ENCODE measurements around the gene USP15. TPM values are rescaled to one million over a fixed set of nuclear protein-coding genes. Genes with fewer than 3 reads are reported as not detected.

USP15 gene
- total RNA-seq, 2 donors from 2014 or later = 27.9 to 29.1 TPM

DNA sequence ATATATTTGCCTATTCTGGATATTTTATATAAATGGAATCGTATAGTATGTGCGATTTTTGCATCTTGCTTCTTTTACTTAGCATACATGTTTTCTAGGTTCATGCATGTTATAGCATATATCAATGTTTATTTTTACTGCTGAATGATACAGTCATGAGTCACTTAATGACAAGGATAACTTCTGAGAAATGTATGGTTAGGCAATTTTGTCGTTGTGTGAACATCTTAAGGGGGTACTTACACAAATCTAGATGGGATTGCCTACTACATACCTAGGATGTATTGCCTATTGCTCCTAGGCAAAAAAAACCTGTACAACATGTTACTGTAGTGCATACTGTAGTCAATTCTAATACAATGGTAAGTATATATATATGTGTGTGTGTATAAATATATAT is 8.8 kb downstream of the USP15 start:
- no peaks in the 10 kb centered on the region for H3K9me3 Mint-ChIP-seq
- 94% methylated on average over 3 of the region's 3 CpGs; no CpG with 5 or more reads in 1 of the 2 experiments for WGBS, 2 experiments (ENCODE audit: insufficient coverage in 1 of 2, insufficient read length in 1 of 2)
- no peak for DNase-seq
- Histone ChIP-seq H3K4me1 (ENCODE audit: control insufficient read depth, insufficient read depth, low read length) (no peaks in the 10 kb centered on the region), H3K27ac (ENCODE audit: low read depth, low read length) (no peak overlapping the region), H3K36me3 (ENCODE audit: control insufficient read depth, insufficient read depth, low read length) (no peaks in the 10 kb centered on the region), H3K4me3 (ENCODE audit: low read length) (no peak overlapping the region), H3K9ac (ENCODE audit: extremely low read depth, low read length, poor library complexity, severe bottlenecking) (no peak overlapping the region), H3K27me3 (ENCODE audit: control insufficient read depth, insufficient read depth, low read length, poor library complexity, severe bottlenecking) (no peaks in the 10 kb centered on the region), H3K9me3 (ENCODE audit: control insufficient read depth, low read length) (no peaks in the 10 kb centered on the region)
- H3K4me3 Mint-ChIP-seq = no peak overlapping the region
- no peaks in the 10 kb centered on the region for H3K36me3 Mint-ChIP-seq (ENCODE audit: low read depth)
- no peaks in the 10 kb centered on the region for H3K27me3 Mint-ChIP-seq (ENCODE audit: insufficient read depth)
- peaks cover 5% of the 10 kb centered on the region for H3K4me1 Mint-ChIP-seq
- H3K27ac Mint-ChIP-seq = no peak overlapping the region
- TF ChIP-seq, protein P1, sequence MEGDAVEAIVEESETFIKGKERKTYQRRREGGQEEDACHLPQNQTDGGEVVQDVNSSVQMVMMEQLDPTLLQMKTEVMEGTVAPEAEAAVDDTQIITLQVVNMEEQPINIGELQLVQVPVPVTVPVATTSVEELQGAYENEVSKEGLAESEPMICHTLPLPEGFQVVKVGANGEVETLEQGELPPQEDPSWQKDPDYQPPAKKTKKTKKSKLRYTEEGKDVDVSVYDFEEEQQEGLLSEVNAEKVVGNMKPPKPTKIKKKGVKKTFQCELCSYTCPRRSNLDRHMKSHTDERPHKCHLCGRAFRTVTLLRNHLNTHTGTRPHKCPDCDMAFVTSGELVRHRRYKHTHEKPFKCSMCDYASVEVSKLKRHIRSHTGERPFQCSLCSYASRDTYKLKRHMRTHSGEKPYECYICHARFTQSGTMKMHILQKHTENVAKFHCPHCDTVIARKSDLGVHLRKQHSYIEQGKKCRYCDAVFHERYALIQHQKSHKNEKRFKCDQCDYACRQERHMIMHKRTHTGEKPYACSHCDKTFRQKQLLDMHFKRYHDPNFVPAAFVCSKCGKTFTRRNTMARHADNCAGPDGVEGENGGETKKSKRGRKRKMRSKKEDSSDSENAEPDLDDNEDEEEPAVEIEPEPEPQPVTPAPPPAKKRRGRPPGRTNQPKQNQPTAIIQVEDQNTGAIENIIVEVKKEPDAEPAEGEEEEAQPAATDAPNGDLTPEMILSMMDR (conservative IDR thresholded peaks at IDR 0.05) = no peak

DNA sequence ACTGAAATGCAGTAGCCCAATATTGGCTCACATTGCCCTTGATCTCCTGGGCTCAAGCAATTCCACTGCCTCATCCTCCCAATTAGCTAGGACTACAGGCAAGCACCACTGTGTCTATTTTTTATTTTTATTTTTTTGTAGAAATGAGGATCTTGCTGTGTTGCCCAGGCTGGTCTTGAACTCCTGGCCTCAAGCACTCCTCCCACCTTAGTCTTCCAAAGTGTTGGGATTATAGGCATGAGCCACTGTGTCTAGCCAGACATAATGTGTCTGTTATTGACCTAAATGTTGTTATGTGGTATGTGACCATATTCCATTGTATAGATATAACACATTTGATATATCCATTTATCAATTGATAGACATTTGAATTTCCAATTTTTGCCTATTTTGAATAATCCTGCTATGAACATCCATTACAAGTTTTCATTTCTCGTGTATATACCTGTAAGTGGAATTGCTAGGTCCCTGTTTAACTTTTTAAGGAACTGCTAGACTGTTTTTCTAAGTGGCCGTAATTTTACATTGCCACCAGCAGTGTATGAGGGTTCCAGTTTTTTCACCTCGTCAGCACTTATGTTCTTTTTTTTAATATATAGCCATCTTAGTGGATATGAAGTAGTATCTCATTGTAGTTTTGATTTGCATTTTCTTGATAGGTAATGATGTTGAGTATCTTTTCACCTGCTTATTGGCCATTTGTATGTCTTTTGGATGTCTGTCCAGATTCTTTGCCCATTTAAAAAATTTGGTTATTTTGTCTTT is 9.4 kb downstream of the USP15 start:
- 91 to 96% methylated on average over 1 to 3 of the region's 3 CpGs for WGBS, 2 experiments (ENCODE audit: insufficient coverage in 1 of 2, insufficient read length in 1 of 2)
- no peaks in the 10 kb centered on the region for H3K9me3 Mint-ChIP-seq
- H3K27ac ChIP-seq (ENCODE audit: low read depth, low read length) = no peak overlapping the region

GRCh38 chr12:62270384-62270783 is 10.2 kb downstream of the USP15 start:
- no peaks in the 10 kb centered on the region for H3K27me3 Mint-ChIP-seq (ENCODE audit: insufficient read depth)
- H3K4me3 Mint-ChIP-seq = no peak overlapping the region
- H3K9ac ChIP-seq (ENCODE audit: extremely low read depth, low read length, poor library complexity, severe bottlenecking) = no peak overlapping the region
- no peak overlapping the region for H3K27ac ChIP-seq (ENCODE audit: low read depth, low read length)
- no peaks in the 10 kb centered on the region for H3K27me3 ChIP-seq (ENCODE audit: control insufficient read depth, insufficient read depth, low read length, poor library complexity, severe bottlenecking)
- H3K4me1 ChIP-seq (ENCODE audit: control insufficient read depth, insufficient read depth, low read length) = no peaks in the 10 kb centered on the region
- no peaks in the 10 kb centered on the region for H3K36me3 ChIP-seq (ENCODE audit: control insufficient read depth, insufficient read depth, low read length)
- H3K27ac Mint-ChIP-seq = no peak overlapping the region
- no peaks in the 10 kb centered on the region for H3K9me3 ChIP-seq (ENCODE audit: control insufficient read depth, low read length)
- no peak for DNase-seq
- peaks cover 5% of the 10 kb centered on the region for H3K4me1 Mint-ChIP-seq
- no peaks in the 10 kb centered on the region for H3K36me3 Mint-ChIP-seq (ENCODE audit: low read depth)
- no peak overlapping the region for H3K4me3 ChIP-seq (ENCODE audit: low read length)
- WGBS, 2 experiments (ENCODE audit: insufficient coverage in 1 of 2, insufficient read length in 1 of 2) = 100% methylated on average over 1 of the region's 1 CpG
- H3K9me3 Mint-ChIP-seq = no peaks in the 10 kb centered on the region
- TF ChIP-seq, protein P1 (conservative IDR thresholded peaks at IDR 0.05) = no peak

More for the DNA sequence above, 9.4 kb downstream of the USP15 start:
- Histone ChIP-seq H3K4me1 (ENCODE audit: control insufficient read depth, insufficient read depth, low read length) (no peaks in the 10 kb centered on the region), H3K4me3 (ENCODE audit: low read length) (no peak overlapping the region), H3K27me3 (ENCODE audit: control insufficient read depth, insufficient read depth, low read length, poor library complexity, severe bottlenecking) (no peaks in the 10 kb centered on the region), H3K36me3 (ENCODE audit: control insufficient read depth, insufficient read depth, low read length) (no peaks in the 10 kb centered on the region), H3K9me3 (ENCODE audit: control insufficient read depth, low read length) (no peaks in the 10 kb centered on the region), H3K9ac (ENCODE audit: extremely low read depth, low read length, poor library complexity, severe bottlenecking) (no peak overlapping the region)
- H3K27ac Mint-ChIP-seq = no peak overlapping the region
- H3K27me3 Mint-ChIP-seq (ENCODE audit: insufficient read depth) = no peaks in the 10 kb centered on the region
- H3K4me3 Mint-ChIP-seq = no peak overlapping the region
- TF ChIP-seq, protein P1 (conservative IDR thresholded peaks at IDR 0.05) = no peak
- peaks cover 5% of the 10 kb centered on the region for H3K4me1 Mint-ChIP-seq
- H3K36me3 Mint-ChIP-seq (ENCODE audit: low read depth) = no peaks in the 10 kb centered on the region
- DNase-seq = no peak

All from endodermal cell (in vitro differentiated cells).